PC-9 (cell line): ENCODE data around the gene POP4. TPM values are rescaled to one million over a fixed set of nuclear protein-coding genes. Genes with fewer than 3 reads are reported as not detected.

Source experiments
- BruUV-seq: library from RNA; stranded (reverse); fragments of 400-500 nt; replicated peaks from 2 replicates; lab custom pipeline; 2021; lab: Mats Ljungman, UMichigan
- CTCF ChIA-PET: fragments of 300-600 bp; sonication (Branson Sonifier 250); formaldehyde crosslinking; loops from one replicate; lab custom pipeline; 2022; ENCODE audit warnings: antibody characterized with exemption; lab: Charles Lee
- POLR2A ChIA-PET: fragments of 300-600 bp; sonication (Branson Sonifier 250); formaldehyde crosslinking; loops from one replicate; lab custom pipeline; 2022; ENCODE audit warnings: antibody characterized with exemption; ENCODE audit not compliant: unreplicated experiment; lab: Charles Lee
- DNase-seq, 2 experiments: peaks; one replicate each; pipeline versions ENCODE4 v3.0.0 to v3.0.0-alpha.2; 2015 to 2022; ENCODE audit warnings: mixed read lengths in 1 of 2
- H2AFZ ChIP-seq: fragments of 200-600 bp; sonication (generic); 2 replicates; pipeline ENCODE4 v1.8.1; 2017; ENCODE audit warnings: antibody characterized with exemption
- H3F3A ChIP-seq: fragments of 200-600 bp; sonication (generic); 2 replicates; pipeline ENCODE4 v1.8.1; 2017; ENCODE audit warnings: antibody characterized with exemption, mild to moderate bottlenecking, low read depth; ENCODE audit not compliant: insufficient read depth
- H3K27ac ChIP-seq: fragments of 200-600 bp; sonication (generic); 2 replicates; pipeline ENCODE4 v1.6.1; 2016; ENCODE audit warnings: mixed run types
- H3K27me3 ChIP-seq: fragments of 200-600 bp; sonication (generic); 2 replicates; pipeline ENCODE4 v1.6.1; 2016; ENCODE audit warnings: low read depth, mixed run types; ENCODE audit not compliant: insufficient read depth
- H3K36me3 ChIP-seq: fragments of 200-600 bp; sonication (generic); 2 replicates; pipeline ENCODE4 v1.6.1; 2016; ENCODE audit warnings: low read depth, mixed run types
- H3K4me1 ChIP-seq: fragments of 200-600 bp; sonication (generic); replicated peaks from 2 replicates; pipeline ENCODE4 v1.6.1; 2016; ENCODE audit warnings: mixed run types; ENCODE audit not compliant: insufficient read depth
- H3K4me2 ChIP-seq: fragments of 200-600 bp; sonication (generic); 2 replicates; pipeline ENCODE4 v1.6.1; 2017; ENCODE audit warnings: mixed run types
- H3K4me3 ChIP-seq: fragments of 200-600 bp; sonication (generic); 2 replicates; pipeline ENCODE4 v1.6.1; 2016; ENCODE audit warnings: mixed run types
- H3K79me2 ChIP-seq: fragments of 200-600 bp; sonication (generic); 2 replicates; pipeline ENCODE4 v1.6.1; 2017; ENCODE audit warnings: low read depth, mixed run types
- H3K9me2 ChIP-seq: fragments of 200-600 bp; sonication (generic); 2 replicates; pipeline ENCODE4 v1.8.1; 2017; ENCODE audit warnings: mild to moderate bottlenecking; ENCODE audit not compliant: insufficient read depth
- H3K9me3 ChIP-seq: fragments of 200-600 bp; sonication (generic); 2 replicates; pipeline ENCODE4 v1.8.1; 2016; ENCODE audit warnings: low read depth; ENCODE audit not compliant: insufficient read depth
- H4K20me1 ChIP-seq: fragments of 200-600 bp; sonication (generic); 2 replicates; pipeline ENCODE4 v1.8.1; 2017; ENCODE audit not compliant: insufficient read depth
- CTCF ChIP-seq: fragments of 200-600 bp; sonication (generic); conservative IDR thresholded peaks from 2 replicates; pipeline ENCODE4 v1.6.1; 2017; ENCODE audit warnings: mixed run types, antibody characterized with exemption, mild to moderate bottlenecking, moderate library complexity
- EZH2 ChIP-seq: fragments of 200-600 bp; sonication (generic); IDR thresholded peaks from 2 replicates; pipeline ENCODE4 v1.8.0; 2017; ENCODE audit warnings: antibody characterized with exemption, low read depth
- intact Hi-C: fragments of 100-400 bp; cut with micrococcal nuclease; formaldehyde crosslinking; loops from one replicate; pipeline ENCODE4 v1.10.0; 2022; ENCODE audit not compliant: unreplicated experiment
- total RNA-seq: library from RNA; stranded (reverse); gene quantifications from 2 replicates; pipeline ENCODE4 v1.2.3, GENCODE V29; 2021

Gene POP4
- total RNA-seq, 1 experiment from 2014 or later = 66.6 TPM

- no peak for DNase-seq
- ChIA-PET POLR2A (interaction anchor here (0.9 kb wide), 1 partner anchor 191 kb away, joined by 3 read pairs; no protein-coding TSS in a partner anchor), CTCF (no interaction called here)
- Histone ChIP-seq H3K27me3 (peaks cover 82% of the 10 kb centered on the region), H3K9me2 (no peaks in the 10 kb centered on the region), H3K9me3 (no peaks in the 10 kb centered on the region), H3K4me3 (no peak overlapping the region), H4K20me1 (no peaks in the 10 kb centered on the region), H3K27ac (no peak overlapping the region), H3K79me2 (no peaks in the 10 kb centered on the region), H3K36me3 (no peaks in the 10 kb centered on the region), H2AFZ (no peak overlapping the region), H3F3A (no peaks in the 10 kb centered on the region), H3K4me2 (no peak overlapping the region), H3K4me1 (no peaks in the 10 kb centered on the region)
- no peak for TF ChIP-seq EZH2
- TF ChIP-seq CTCF = no peak
- no TSS peak for BruUV-seq
- intact Hi-C loops = no loop called here
Measured at GRCh38 chr19:29587059-29587458, 19.0 kb upstream of the POP4 start.

- intact Hi-C loops = no loop called here
- no peaks in the 10 kb centered on the region for H3K9me3 ChIP-seq
- no peaks in the 10 kb centered on the region for H3F3A ChIP-seq
- no peak overlapping the region for H3K4me2 ChIP-seq
- TF ChIP-seq CTCF (no peak), EZH2 (no peak)
- peaks cover 82% of the 10 kb centered on the region for H3K27me3 ChIP-seq
- no TSS peak for BruUV-seq
- H2AFZ ChIP-seq = no peak overlapping the region
- DNase-seq = no peak
- POLR2A ChIA-PET = no interaction called here
- H3K79me2 ChIP-seq = no peaks in the 10 kb centered on the region
- no peaks in the 10 kb centered on the region for H3K9me2 ChIP-seq
- no peaks in the 10 kb centered on the region for H3K4me1 ChIP-seq
- CTCF ChIA-PET = no interaction called here
- H4K20me1 ChIP-seq = no peaks in the 10 kb centered on the region
- H3K4me3 ChIP-seq = no peak overlapping the region
- no peak overlapping the region for H3K27ac ChIP-seq
- no peaks in the 10 kb centered on the region for H3K36me3 ChIP-seq
Measured at GRCh38 chr19:29587518-29587986, 18.5 kb upstream of the POP4 start.

GRCh38 chr19:29588095-29588494 is 18.0 kb upstream of the POP4 start:
- BruUV-seq = no TSS peak

More at GRCh38 chr19:29588095-29588494, 18.0 kb upstream of the POP4 start:
- ChIA-PET CTCF (no interaction called here), POLR2A (no interaction called here)
- Histone ChIP-seq H4K20me1 (no peaks in the 10 kb centered on the region), H3K79me2 (no peaks in the 10 kb centered on the region), H3K27me3 (peaks cover 83% of the 10 kb centered on the region), H3K27ac (no peak overlapping the region), H3K9me2 (no peaks in the 10 kb centered on the region), H3K4me3 (no peak overlapping the region), H3K4me1 (no peaks in the 10 kb centered on the region), H3K4me2 (no peak overlapping the region), H2AFZ (no peak overlapping the region), H3K36me3 (no peaks in the 10 kb centered on the region), H3F3A (no peaks in the 10 kb centered on the region), H3K9me3 (no peaks in the 10 kb centered on the region)
- intact Hi-C loops = no loop called here
- no peak for DNase-seq
- TF ChIP-seq CTCF (no peak), EZH2 (no peak)
